DND-41 (cell line): ENCODE data around the gene PCNX2.

Experiments
- CTCF ChIP-seq: IDR thresholded peaks from 2 replicates; pipeline ENCODE4 v1.5.1; 2012; ENCODE audit warnings: borderline replicate concordance, low read length, moderate library complexity, mild to moderate bottlenecking; ENCODE audit not compliant: poor library complexity, severe bottlenecking; ENCODE audit errors: extremely low read depth
- EZH2 ChIP-seq: IDR thresholded peaks from 3 replicates; pipeline ENCODE4 v1.6.1; 2012; ENCODE audit warnings: borderline replicate concordance, low read depth, mild to moderate bottlenecking, moderate library complexity, low read length, inconsistent platforms; ENCODE audit not compliant: severe bottlenecking

GRCh38 chr1:233294913-233295236 lies 650 bp downstream of the PCNX2 start:
- TF ChIP-seq EZH2 (no peak), CTCF (no peak)
